ENCODE results near the gene LINC01488. TPM values are rescaled to one million over a fixed set of nuclear protein-coding genes. Genes with fewer than 3 reads are reported as not detected.

The LINC01488 gene
- total RNA-seq, 2 donors from 2014 or later, result not detected

- no peaks in the 10 kb centered on the region for H3K9me3 Mint-ChIP-seq
- H3K4me3 Mint-ChIP-seq, result no peak overlapping the region
- H3K27me3 Mint-ChIP-seq (ENCODE audit: low read depth), result peaks cover 51% of the 10 kb centered on the region
- H3K36me3 Mint-ChIP-seq (ENCODE audit: insufficient read depth in 2 of 2), result no peaks in the 10 kb centered on the region
- DNase-seq (no peak), ATAC-seq (replicated peaks in 1 of 2) (no peak)
- no peaks in the 10 kb centered on the region for H3K4me1 Mint-ChIP-seq (ENCODE audit: low read depth)
- H3K27ac Mint-ChIP-seq, result no peak overlapping the region
These were observed 54.4 kb downstream of the LINC01488 start for GRCh38 chr11:69535908-69536307.

DNA sequence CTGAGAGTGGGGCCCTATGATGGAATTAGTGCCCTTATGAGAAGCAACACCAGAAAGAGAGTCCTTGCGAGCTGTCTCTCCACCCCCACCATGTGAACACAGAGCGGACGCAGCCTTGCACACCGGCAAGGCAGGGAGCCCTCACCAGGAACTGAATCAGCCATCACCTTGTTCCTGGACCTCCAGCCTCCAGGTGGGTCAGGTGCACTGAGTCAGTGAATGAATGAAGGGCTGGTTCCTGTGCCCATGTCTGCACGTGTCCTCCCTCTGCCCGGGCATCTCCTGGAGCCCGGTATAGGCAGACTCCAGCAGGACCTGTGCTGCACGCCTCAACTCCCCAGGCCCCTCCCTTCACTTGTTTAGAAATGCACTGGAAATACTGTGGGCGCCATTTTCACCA is 54.9 kb downstream of the LINC01488 start:
- Mint-ChIP-seq H3K4me3 (no peak overlapping the region), H3K27me3 (ENCODE audit: low read depth) (peaks cover 51% of the 10 kb centered on the region), H3K9me3 (no peaks in the 10 kb centered on the region), H3K27ac (no peak overlapping the region), H3K36me3 (ENCODE audit: insufficient read depth in 2 of 2) (no peaks in the 10 kb centered on the region), H3K4me1 (ENCODE audit: low read depth) (no peaks in the 10 kb centered on the region)
- ATAC-seq (replicated peaks in 1 of 2), result no peak
- no peak for DNase-seq

- no peak overlapping the region for H3K27ac Mint-ChIP-seq
- no peaks in the 10 kb centered on the region for H3K36me3 Mint-ChIP-seq (ENCODE audit: insufficient read depth in 2 of 2)
- no peak for ATAC-seq (replicated peaks in 1 of 2)
- peaks cover 45% of the 10 kb centered on the region for H3K27me3 Mint-ChIP-seq (ENCODE audit: low read depth)
- no peak overlapping the region for H3K4me3 Mint-ChIP-seq
- no peaks in the 10 kb centered on the region for H3K4me1 Mint-ChIP-seq (ENCODE audit: low read depth)
- H3K9me3 Mint-ChIP-seq, result no peaks in the 10 kb centered on the region
- no peak for DNase-seq
These were observed 55.7 kb downstream of the LINC01488 start for GRCh38 chr11:69537126-69537525.

GRCh38 chr11:69537855-69538640 is 56.6 kb downstream of the LINC01488 start:
- no peaks in the 10 kb centered on the region for H3K9me3 Mint-ChIP-seq
- peaks cover 46% of the 10 kb centered on the region for H3K27me3 Mint-ChIP-seq (ENCODE audit: low read depth)
- H3K4me3 Mint-ChIP-seq, result no peak overlapping the region
- H3K36me3 Mint-ChIP-seq (ENCODE audit: insufficient read depth in 2 of 2), result no peaks in the 10 kb centered on the region
- ATAC-seq (replicated peaks in 1 of 2) (no peak), DNase-seq (no peak)
- no peak overlapping the region for H3K27ac Mint-ChIP-seq
- H3K4me1 Mint-ChIP-seq (ENCODE audit: low read depth), result no peaks in the 10 kb centered on the region

GRCh38 chr11:69538854-69539253 is 57.4 kb downstream of the LINC01488 start:
- no peak for ATAC-seq (replicated peaks in 1 of 2)
- DNase-seq, result no peak
- H3K4me1 Mint-ChIP-seq (ENCODE audit: low read depth), result no peaks in the 10 kb centered on the region

GRCh38 chr11:69539416-69540117 is 58.1 kb downstream of the LINC01488 start:
- peaks cover 4% of the 10 kb centered on the region for H3K4me1 Mint-ChIP-seq (ENCODE audit: low read depth)
- DNase-seq (no peak), ATAC-seq (replicated peaks in 1 of 2) (no peak)
- H3K27me3 Mint-ChIP-seq (ENCODE audit: low read depth), result peaks cover 61% of the 10 kb centered on the region
- H3K27ac Mint-ChIP-seq, result no peak overlapping the region
- H3K4me3 Mint-ChIP-seq, result no peak overlapping the region
- H3K36me3 Mint-ChIP-seq (ENCODE audit: insufficient read depth in 2 of 2), result no peaks in the 10 kb centered on the region
- H3K9me3 Mint-ChIP-seq, result no peaks in the 10 kb centered on the region

More at GRCh38 chr11:69538854-69539253, 57.4 kb downstream of the LINC01488 start:
- Mint-ChIP-seq H3K9me3 (no peaks in the 10 kb centered on the region), H3K4me3 (no peak overlapping the region), H3K27me3 (ENCODE audit: low read depth) (peaks cover 54% of the 10 kb centered on the region), H3K27ac (no peak overlapping the region), H3K36me3 (ENCODE audit: insufficient read depth in 2 of 2) (no peaks in the 10 kb centered on the region)

GRCh38 chr11:69540118-69541000 is 58.9 kb downstream of the LINC01488 start:
- no peak for DNase-seq
- Mint-ChIP-seq H3K9me3 (no peaks in the 10 kb centered on the region), H3K4me3 (no peak overlapping the region), H3K27me3 (ENCODE audit: low read depth) (peaks cover 69% of the 10 kb centered on the region), H3K36me3 (ENCODE audit: insufficient read depth in 2 of 2) (peaks cover 0 to 1% of the 10 kb centered on the region in 2 donors), H3K4me1 (ENCODE audit: low read depth) (peaks cover 4% of the 10 kb centered on the region), H3K27ac (no peak overlapping the region)
- ATAC-seq (replicated peaks in 1 of 2), result no peak

- no peaks in the 10 kb centered on the region for H3K9me3 Mint-ChIP-seq
- H3K4me3 Mint-ChIP-seq, result no peak overlapping the region
- no peak overlapping the region for H3K27ac Mint-ChIP-seq
- peaks cover 72% of the 10 kb centered on the region for H3K27me3 Mint-ChIP-seq (ENCODE audit: low read depth)
- peaks cover 6% of the 10 kb centered on the region for H3K4me1 Mint-ChIP-seq (ENCODE audit: low read depth)
- DNase-seq (no peak), ATAC-seq (replicated peaks in 1 of 2) (no peak)
- H3K36me3 Mint-ChIP-seq (ENCODE audit: insufficient read depth in 2 of 2), result peaks cover 0 to 1% of the 10 kb centered on the region in 2 donors
These were observed 59.5 kb downstream of the LINC01488 start for GRCh38 chr11:69541001-69541285.

DNA sequence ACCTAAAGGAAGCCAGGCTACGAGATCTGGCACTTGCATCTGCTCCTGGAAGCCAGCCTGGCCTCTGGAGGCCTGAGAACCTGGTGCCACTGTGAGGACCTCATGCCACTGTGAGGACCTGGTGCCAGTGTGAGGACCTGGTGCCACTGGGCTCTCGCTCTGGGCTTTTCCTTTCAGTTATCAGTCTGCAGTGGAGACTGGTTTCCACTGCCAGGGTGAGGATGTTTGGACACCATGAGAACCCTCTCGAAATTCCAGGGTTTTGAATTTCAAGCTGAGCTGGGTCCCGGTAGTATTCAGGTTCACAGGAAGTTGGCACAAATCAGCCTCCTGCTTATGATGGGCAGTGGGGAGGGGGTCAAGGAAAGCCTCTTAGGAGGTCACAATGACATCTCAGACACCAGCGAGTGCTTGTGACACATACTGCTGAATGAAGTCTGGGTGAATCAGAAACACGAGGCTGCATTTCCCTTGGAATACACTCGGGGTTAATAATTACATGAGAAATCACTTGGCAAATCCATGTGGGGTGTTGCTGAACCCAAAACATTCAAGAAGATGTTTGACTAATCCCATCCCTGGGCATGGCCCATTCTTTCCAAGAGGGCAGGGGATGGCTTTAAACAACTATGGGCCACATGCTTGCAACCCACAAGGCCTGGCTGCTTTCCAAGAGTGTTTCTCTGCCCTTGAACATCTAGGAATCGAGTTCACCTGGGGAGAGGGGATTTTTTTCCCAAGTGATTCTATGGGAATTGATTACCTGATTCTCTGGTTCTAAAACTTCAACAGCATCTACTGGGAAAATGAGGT is 60.2 kb downstream of the LINC01488 start:
- peaks cover 67% of the 10 kb centered on the region for H3K27me3 Mint-ChIP-seq (ENCODE audit: low read depth)
- H3K4me3 Mint-ChIP-seq, result no peak overlapping the region

GRCh38 chr11:69542314-69543168 is 61.1 kb downstream of the LINC01488 start:
- no peak for DNase-seq
- peaks cover 0 to 3% of the 10 kb centered on the region in 2 donors for H3K36me3 Mint-ChIP-seq (ENCODE audit: insufficient read depth in 2 of 2)
- no peak for ATAC-seq (replicated peaks in 1 of 2)
- H3K4me1 Mint-ChIP-seq (ENCODE audit: low read depth), result peaks cover 21% of the 10 kb centered on the region
- peaks cover 0 to 2% of the 10 kb centered on the region in 2 donors for H3K9me3 Mint-ChIP-seq
- H3K4me3 Mint-ChIP-seq, result no peak overlapping the region
- H3K27me3 Mint-ChIP-seq (ENCODE audit: low read depth), result peaks cover 66% of the 10 kb centered on the region
- H3K27ac Mint-ChIP-seq, result no peak overlapping the region

More for the DNA sequence above, 60.2 kb downstream of the LINC01488 start:
- H3K27ac Mint-ChIP-seq, result no peak overlapping the region
- ATAC-seq (replicated peaks in 1 of 2) (no peak), DNase-seq (no peak)
- H3K36me3 Mint-ChIP-seq (ENCODE audit: insufficient read depth in 2 of 2), result peaks cover 0 to 1% of the 10 kb centered on the region in 2 donors
- H3K9me3 Mint-ChIP-seq, result no peaks in the 10 kb centered on the region
- H3K4me1 Mint-ChIP-seq (ENCODE audit: low read depth), result peaks cover 14% of the 10 kb centered on the region
